OCI-LY1 (cell line): ENCODE results near the gene ABCB11.

ENCODE experiments used
- H2AFZ ChIP-seq: fragments of 200-600 bp; sonication (generic), shearing (Covaris generic); 2 replicates; pipeline ENCODE4 v1.6.0; 2014; ENCODE audit warnings: antibody characterized with exemption, mild to moderate bottlenecking, low read length
- H3F3A ChIP-seq: fragments of 200-600 bp; sonication (generic), shearing (Covaris generic); 2 replicates; pipeline ENCODE4 v1.6.0; 2014; ENCODE audit warnings: mild to moderate bottlenecking, antibody characterized with exemption, low read length, moderate library complexity; ENCODE audit not compliant: insufficient read depth
- H3K27ac ChIP-seq: fragments of 200-600 bp; sonication (generic); 2 replicates; pipeline ENCODE4 v1.5.1; 2014; ENCODE audit warnings: low read length, mixed run types, mild to moderate bottlenecking, low read depth; ENCODE audit not compliant: poor library complexity, severe bottlenecking
- H3K27me3 ChIP-seq: fragments of 200-600 bp; sonication (generic); 2 replicates; pipeline ENCODE4 v1.6.0; 2014; ENCODE audit warnings: antibody characterized with exemption, mild to moderate bottlenecking, low read length, moderate library complexity; ENCODE audit not compliant: insufficient read depth
- H3K36me3 ChIP-seq: fragments of 200-600 bp; sonication (generic); 2 replicates; pipeline ENCODE4 v1.6.1; 2014; ENCODE audit warnings: mild to moderate bottlenecking, antibody characterized with exemption, low read length, moderate library complexity, mixed read lengths; ENCODE audit not compliant: insufficient read depth
- H3K4me1 ChIP-seq: fragments of 200-600 bp; sonication (generic); 2 replicates; pipeline ENCODE4 v1.5.1; 2014; ENCODE audit warnings: mild to moderate bottlenecking, low read length, moderate library complexity; ENCODE audit not compliant: insufficient read depth, severe bottlenecking
- H3K4me2 ChIP-seq: fragments of 200-600 bp; sonication (generic), shearing (Covaris generic); 2 replicates; pipeline ENCODE4 v1.6.1; 2014; ENCODE audit warnings: low read length
- H3K4me3 ChIP-seq: fragments of 200-600 bp; sonication (generic); 2 replicates; pipeline ENCODE4 v1.5.1; 2014; ENCODE audit warnings: low read length, low read depth, mild to moderate bottlenecking, mixed read lengths; ENCODE audit not compliant: poor library complexity, severe bottlenecking
- H3K79me2 ChIP-seq: fragments of 200-600 bp; shearing (Covaris generic); 2 replicates; pipeline ENCODE4 v1.6.1; 2016; ENCODE audit warnings: mixed run types, low read length, mixed read lengths; ENCODE audit not compliant: insufficient read depth
- H3K9ac ChIP-seq: fragments of 200-600 bp; sonication (generic), shearing (Covaris generic); 2 replicates; pipeline ENCODE4 v1.6.1; 2014; ENCODE audit warnings: mild to moderate bottlenecking, low read length, mixed read lengths
- H3K9me2 ChIP-seq: fragments of 200-600 bp; sonication (generic), shearing (Covaris generic); 2 replicates; pipeline ENCODE4 v1.6.1; 2014; ENCODE audit warnings: low read depth, mild to moderate bottlenecking, low read length, mixed read lengths
- H3K9me3 ChIP-seq: fragments of 200-600 bp; shearing (Covaris generic); 2 replicates; pipeline ENCODE4 v1.6.1; 2014; ENCODE audit warnings: low read length, mixed read lengths
- H4K20me1 ChIP-seq: fragments of 200-600 bp; sonication (generic), shearing (Covaris generic); 2 replicates; pipeline ENCODE4 v1.6.0; 2016; ENCODE audit warnings: mild to moderate bottlenecking, low read length; ENCODE audit not compliant: insufficient read depth
- EZH2 ChIP-seq: fragments of 200-600 bp; sonication (generic), shearing (Covaris generic); IDR thresholded peaks from 2 replicates; pipeline ENCODE4 v1.8.0; 2017; ENCODE audit warnings: borderline replicate concordance, mixed run types, mild to moderate bottlenecking, antibody characterized with exemption, low read length, moderate library complexity, mixed read lengths
- TF ChIP-seq, protein P1 (sequence below): fragments of 200-600 bp; sonication (generic), shearing (Covaris generic); IDR thresholded peaks from 2 replicates; pipeline ENCODE4 v1.5.1; 2017; ENCODE audit warnings: mild to moderate bottlenecking, antibody characterized with exemption, low read length, moderate library complexity, mixed read lengths

ABCB11 gene

DNA sequence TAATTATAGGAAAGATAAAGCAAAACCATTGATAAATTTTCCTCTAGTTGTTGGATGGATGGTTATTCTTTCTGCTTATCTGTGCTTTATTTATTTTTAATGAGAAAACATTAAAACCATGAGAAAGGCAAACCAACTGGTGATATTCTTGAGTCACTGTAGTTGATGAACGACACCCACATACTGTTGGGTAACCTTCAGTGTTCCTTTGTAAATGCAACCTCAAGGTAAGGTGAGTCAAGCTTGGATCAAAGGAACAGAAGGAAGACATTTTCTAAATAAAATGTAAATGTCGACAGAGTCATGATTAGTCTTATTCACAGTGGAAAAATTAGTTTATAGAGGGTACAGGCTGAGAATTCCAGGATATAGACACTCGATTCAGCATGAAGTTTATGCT, 12.7 kb downstream of the ABCB11 start:
- H3K36me3 ChIP-seq, result no peaks in the 10 kb centered on the region

DNA sequence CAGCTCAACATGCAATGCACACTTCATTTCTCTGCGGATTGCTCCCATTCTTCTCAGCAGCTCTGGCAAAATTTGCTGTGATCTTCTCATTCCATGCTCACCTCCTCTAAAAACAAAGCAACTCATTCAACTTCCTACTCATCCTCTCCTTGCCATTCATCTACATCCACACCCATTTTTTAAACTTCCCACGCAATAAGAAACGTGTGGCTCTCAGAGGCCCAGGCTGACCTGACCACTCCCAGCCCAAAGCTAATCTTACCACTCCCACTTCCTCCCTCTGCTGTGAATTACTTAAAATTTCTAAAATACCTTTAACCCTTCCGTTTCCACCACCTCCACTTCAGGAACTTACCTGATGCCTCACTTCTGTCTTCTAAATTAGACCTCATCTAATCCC, 15.2 kb downstream of the ABCB11 start:
- H2AFZ ChIP-seq, result no peak overlapping the region
- no peak for TF ChIP-seq EZH2
- TF ChIP-seq, protein P1, sequence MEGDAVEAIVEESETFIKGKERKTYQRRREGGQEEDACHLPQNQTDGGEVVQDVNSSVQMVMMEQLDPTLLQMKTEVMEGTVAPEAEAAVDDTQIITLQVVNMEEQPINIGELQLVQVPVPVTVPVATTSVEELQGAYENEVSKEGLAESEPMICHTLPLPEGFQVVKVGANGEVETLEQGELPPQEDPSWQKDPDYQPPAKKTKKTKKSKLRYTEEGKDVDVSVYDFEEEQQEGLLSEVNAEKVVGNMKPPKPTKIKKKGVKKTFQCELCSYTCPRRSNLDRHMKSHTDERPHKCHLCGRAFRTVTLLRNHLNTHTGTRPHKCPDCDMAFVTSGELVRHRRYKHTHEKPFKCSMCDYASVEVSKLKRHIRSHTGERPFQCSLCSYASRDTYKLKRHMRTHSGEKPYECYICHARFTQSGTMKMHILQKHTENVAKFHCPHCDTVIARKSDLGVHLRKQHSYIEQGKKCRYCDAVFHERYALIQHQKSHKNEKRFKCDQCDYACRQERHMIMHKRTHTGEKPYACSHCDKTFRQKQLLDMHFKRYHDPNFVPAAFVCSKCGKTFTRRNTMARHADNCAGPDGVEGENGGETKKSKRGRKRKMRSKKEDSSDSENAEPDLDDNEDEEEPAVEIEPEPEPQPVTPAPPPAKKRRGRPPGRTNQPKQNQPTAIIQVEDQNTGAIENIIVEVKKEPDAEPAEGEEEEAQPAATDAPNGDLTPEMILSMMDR, result no peak
- no peak overlapping the region for H3K4me2 ChIP-seq

More for the DNA sequence above, 12.7 kb downstream of the ABCB11 start:
- Histone ChIP-seq H3K9me3 (no peaks in the 10 kb centered on the region), H3K27me3 (no peaks in the 10 kb centered on the region), H3K9ac (no peak overlapping the region), H3K4me2 (no peak overlapping the region), H3K4me1 (no peaks in the 10 kb centered on the region), H3K4me3 (no peak overlapping the region), H2AFZ (no peak overlapping the region), H3F3A (no peaks in the 10 kb centered on the region), H3K9me2 (no peaks in the 10 kb centered on the region), H3K79me2 (no peaks in the 10 kb centered on the region), H4K20me1 (no peaks in the 10 kb centered on the region), H3K27ac (no peak overlapping the region)
- TF ChIP-seq EZH2, result no peak
- TF ChIP-seq, protein P1, result no peak

DNA sequence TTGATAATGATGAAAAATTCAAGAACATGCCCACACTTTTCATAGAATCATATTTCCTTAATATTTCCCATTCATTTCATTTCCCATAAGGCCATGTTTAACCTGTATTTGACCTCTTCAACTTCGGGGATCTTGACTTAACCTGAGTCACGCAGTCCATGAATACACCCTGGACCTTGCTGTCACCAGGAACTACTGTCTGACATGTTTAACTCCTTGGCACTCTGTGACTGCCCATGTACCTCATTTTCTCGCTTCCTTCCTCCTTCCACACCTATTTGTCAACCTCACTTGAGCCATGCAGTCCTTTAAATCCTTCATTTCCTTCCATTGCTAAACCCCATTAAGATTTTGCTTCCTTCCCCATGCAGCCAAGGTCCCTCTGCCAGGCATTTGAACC, 16.3 kb downstream of the ABCB11 start:
- Histone ChIP-seq H3K27ac (no peak overlapping the region), H3K9me3 (no peaks in the 10 kb centered on the region), H3K36me3 (no peaks in the 10 kb centered on the region), H3K4me3 (no peak overlapping the region), H4K20me1 (no peaks in the 10 kb centered on the region), H3K9me2 (no peaks in the 10 kb centered on the region), H3K4me1 (no peaks in the 10 kb centered on the region), H3K79me2 (no peaks in the 10 kb centered on the region), H3K27me3 (no peaks in the 10 kb centered on the region), H3F3A (no peaks in the 10 kb centered on the region), H3K9ac (no peak overlapping the region), H2AFZ (no peak overlapping the region), H3K4me2 (no peak overlapping the region)
- no peak for TF ChIP-seq EZH2
- TF ChIP-seq, protein P1, result no peak

More for the DNA sequence above, 15.2 kb downstream of the ABCB11 start:
- Histone ChIP-seq H3K4me1 (no peaks in the 10 kb centered on the region), H3F3A (no peaks in the 10 kb centered on the region), H3K9ac (no peak overlapping the region), H3K36me3 (no peaks in the 10 kb centered on the region), H3K9me3 (no peaks in the 10 kb centered on the region), H3K27me3 (no peaks in the 10 kb centered on the region), H3K9me2 (no peaks in the 10 kb centered on the region), H3K4me3 (no peak overlapping the region), H3K79me2 (no peaks in the 10 kb centered on the region), H3K27ac (no peak overlapping the region), H4K20me1 (no peaks in the 10 kb centered on the region)
